GM18861 (cell line): ENCODE data around the gene HOXC9.

Source experiments
- ATAC-seq: cut with Tn5 transposase; IDR thresholded peaks from one replicate; pipeline ENCODE4 v1.9.1; 2021; ENCODE audit not compliant: unreplicated experiment

Gene HOXC9

DNA sequence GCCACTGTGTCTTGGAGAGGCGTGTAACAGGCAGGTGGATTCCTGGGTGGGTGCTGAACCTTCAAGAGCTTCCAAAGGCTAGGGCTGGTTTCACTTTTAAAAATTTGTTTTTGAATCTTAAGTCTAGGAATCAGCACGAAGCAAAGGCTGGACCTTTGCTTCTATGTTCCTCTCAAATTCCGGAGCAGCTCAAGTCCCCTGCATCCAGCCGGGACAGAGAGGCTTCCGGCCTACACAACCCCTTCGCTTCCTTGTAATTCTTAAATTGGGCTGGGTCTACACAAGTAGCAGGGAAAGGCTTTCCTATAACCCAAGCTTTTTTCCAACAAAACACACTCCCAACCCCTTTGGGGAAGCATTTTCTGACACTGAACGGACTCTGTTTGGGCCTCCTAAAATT, 37.0 kb upstream of the HOXC9 start:
- ATAC-seq: no peak

DNA sequence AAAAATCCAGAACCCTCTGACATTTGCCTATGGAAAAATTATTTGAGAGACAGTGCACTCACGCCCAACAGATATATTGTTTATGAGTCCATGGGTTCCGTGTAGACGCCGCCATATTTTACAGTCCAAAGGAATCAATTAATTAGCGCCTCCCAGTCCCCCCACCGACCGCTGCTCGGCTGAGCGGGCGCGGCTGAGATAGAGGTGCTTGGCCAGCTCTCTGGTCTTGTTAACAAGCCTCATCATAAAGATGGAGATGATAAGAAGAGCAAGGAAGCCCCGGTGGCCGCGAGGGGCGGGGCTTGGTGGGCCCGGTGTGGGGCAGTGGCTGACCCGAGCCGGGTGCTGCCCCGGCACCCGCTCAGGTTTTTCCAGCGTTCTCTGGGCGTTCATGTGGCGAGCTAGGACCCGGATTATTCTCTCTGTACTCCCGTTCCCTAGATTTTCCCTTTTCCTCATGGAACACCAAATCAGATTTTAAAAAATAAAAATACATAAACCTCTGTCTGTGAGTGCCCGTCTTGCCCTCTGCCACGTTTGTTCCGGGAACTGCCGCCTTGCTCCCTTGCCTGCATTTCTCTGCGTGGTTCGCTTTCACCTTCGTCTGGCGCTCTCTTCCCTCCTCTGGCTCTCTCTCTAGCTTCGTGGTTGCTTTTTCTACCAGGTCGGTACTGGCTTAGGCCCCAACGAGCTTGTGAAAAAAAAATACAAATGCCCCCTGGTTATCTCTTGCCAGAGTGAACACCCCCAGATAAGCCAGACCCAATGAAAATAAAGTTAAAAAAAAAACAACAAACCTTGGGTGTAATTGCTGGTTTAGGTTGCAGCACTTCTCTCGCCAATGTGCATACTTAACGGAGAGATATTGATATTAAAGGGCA, 36.3 kb upstream of the HOXC9 start:
- ATAC-seq: no peak

DNA sequence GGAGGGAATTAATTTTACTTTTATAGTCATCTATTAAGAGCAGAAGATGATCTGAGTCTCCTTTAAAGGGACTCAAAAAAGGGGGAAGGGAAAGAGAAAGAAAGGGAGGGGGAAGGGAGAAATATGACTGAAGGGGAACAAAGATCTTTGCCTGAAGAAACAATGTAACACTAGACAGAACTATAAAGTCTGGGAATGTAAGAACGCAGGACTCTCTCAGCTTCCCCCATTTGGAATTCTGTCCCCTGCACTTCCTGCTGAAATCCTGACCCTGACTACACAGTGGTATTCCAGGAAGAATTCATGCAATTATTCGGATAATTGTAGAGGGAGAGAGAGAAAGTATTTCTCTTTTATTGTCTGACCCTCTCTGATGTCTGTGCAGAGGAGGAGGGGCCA, 35.6 kb upstream of the HOXC9 start:
- ATAC-seq: no peak

DNA sequence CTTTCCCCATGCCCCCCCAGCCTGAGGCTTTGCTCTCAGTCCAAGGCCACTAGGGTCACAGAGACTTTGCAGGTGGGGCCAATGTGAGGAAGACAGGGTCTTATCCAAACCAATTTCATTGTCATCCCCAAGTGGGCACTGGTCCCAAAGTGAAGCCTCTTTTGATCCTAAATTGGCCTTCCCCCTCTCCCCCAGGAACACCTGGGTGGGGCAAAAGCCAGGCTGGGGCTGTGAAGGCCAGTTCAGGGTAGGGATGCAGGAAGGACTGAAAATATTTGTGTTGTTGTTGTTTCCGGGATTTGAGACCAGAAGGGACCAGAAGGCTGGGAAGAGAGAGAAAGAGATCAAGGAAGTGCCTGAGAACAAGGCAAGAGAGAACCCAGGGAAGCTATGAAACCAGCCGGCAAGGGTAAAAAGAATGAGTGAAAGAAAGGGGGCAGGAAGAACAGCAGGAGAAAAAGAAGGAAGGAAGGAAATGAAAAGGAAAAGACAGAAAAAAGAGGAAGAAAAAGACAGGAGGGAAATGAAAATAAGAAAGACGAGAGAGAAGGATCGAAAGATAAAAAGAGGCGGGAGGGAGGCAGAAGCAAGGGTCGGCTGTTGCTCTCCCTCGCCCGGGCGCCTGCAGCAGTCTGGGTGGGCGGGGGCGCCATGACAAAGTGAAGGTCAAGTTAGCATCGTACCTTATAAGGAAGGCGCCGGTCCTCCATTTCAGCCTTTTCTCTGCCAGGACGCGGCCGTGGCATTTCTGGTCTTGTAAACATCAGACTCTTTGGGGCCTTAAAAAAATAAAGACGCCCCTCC, 34.5 kb upstream of the HOXC9 start:
- ATAC-seq: no peak

DNA sequence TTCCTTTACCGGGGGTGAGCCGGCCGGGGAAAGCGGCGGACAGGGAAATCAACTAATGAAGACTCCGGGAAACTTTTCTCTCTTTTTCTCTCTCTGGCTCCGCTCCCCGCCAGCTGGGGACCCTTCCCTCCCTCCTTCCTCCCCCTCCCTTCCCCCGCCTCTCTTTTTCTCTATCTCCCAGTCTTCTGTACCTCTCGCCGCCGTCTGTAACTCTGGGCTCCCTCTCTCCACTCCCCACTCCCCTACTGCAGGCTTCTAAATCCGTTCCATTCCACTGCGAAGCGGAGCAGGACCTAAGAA, 33.9 kb upstream of the HOXC9 start:
- ATAC-seq: no peak

DNA sequence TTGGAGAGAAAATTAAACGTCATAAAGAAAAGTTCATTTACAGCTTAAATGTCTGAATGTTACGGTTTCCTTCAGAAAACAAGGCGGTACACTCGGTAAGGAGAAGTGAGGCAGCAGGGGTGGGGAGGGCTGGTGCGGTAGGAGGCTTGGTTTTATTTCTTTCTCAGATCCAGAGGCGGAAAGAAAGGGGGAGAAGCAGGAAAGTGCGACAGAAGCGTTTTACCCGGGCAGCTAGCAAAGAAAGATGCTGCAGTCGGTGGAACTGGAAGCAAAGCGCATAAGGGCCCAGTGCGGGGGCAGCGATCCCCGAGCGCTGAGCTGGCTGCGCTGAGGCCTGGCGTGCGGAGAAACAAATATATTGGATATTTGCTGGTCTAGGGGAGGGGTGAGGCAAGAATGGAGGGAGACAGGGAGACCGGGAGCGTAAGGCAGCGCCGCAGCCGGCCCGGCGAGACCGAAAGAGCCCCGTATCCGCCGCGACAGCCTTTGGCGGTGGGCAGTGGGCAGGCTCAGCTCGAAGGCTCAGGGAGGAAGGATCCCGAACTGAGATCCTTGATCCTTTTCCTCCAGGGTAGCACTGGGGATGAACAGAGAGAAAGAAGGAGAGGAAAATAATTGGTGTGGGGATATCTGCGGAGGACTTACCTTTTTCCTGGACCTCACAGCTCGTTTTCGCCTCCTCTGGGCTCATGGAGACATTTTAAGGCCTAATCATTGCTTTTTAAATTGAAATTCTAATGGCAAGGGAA, 33.4 kb upstream of the HOXC9 start:
- no peak for ATAC-seq

DNA sequence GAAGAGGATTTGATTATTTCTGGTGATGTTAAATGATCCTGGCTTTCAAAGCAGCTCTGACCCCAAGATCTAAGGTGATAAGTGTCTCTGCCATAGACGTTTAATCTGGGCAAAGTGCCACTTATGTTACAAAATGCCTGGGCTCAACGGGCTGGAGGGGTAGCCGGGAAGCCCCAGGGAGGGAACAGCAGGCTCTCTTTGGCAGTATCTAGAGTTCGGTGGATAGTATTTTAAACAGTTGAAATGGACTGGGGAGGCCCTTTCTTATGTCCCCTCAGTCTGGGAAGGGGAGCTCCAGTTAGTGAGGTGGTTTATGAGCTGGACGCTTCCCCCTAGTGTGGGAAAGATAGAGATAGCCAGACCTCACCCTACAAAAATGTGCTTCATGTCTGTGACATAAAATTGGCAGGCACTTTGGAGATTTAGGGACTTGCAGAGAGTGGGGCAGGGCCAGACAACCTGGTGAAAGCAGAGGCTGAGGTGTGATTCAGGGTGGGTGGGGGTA, 32.5 kb upstream of the HOXC9 start:
- no peak for ATAC-seq

DNA sequence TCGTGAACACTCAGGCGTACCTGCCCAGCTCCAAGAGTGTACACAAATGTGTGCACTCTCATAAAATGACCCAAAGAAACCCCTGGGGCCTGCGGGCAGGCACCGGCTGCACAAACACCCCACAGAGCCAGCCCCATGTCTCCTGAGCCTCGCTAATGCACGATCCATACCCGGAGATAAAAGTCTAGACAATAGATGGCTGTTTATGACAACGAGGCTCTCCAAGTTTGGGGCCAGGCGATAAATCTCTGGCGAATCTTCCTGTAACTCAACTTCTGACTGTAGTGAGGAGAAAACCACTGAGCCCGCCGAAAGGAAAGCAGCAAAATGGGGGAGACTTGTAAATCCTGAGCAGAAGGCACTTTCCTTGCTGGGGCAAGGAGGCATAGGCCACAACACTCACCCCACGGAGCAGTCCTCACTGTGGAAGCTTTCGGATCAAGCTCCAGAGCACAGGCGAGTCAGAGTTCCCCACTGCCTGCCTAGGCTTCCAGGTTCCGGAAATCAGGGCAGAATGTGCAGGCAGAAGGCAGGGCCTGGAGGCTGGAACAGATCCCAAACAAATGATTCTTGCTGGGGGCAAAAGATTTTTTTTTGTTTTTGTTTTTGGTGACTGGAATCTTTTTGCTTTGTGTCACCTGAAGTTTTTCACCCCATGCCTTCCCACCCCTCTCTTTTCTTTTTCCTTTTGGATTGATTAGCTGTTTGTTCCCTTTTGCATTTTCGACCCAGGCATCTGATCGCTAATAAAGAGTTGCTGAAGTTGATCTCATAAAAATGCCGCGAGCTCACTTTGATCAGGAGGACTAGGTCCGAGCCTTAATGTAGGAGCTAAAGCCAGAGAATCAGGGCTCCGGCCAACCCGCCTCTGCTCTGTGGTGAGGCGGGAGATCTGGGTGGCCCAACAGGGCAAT, 31.5 kb upstream of the HOXC9 start:
- ATAC-seq: no peak

DNA sequence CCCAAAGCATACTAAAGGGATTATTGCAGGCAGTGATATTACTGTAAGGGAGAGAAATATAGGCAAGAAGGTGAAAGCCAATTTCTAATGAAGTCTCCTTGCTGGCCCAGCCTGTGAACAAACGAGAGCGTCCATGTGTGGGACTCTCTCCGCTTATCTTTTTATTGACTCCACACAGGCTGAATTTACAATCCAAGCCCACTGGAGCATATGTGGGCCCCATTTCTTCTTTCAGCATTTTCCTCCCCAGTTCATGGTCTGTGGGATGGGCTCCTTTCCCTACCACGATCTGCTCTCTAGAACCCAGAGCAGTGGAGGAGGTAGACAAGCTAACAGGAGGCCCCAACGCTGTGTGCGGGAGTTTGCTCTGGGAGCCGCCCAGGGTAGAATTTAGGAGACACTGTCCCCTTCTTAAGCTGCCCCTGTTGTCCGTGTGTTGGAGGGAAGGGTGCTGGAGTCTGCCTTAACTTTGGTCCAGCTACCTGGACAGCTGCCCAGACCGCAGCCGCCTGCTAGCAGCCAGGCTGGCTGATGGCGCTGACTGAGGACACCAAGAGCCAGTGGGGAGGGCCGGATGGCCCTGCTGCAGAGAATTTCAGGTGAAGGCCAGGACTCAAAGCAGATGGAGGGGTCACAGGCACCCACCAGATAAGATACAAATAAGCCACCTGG, 30.2 kb upstream of the HOXC9 start:
- ATAC-seq: no peak

DNA sequence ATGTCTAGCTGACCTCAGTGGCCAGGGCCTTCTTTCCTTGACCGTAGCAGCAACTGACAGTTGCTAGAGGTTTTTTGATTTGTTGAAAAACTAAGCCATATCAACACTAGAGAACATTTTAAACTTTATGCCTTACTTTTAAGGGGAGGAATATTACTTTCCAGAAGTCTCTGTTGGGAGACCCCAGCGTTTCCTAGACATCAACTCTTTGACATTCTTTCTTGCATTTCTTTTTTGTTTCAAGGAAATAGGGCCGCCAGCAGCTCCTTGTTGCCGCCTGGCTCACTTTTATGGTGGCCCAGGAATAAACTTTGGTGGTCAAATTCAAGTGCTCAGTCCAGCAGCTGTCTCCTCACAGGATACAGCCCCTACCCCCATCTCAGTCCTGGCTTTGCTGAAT, 29.5 kb upstream of the HOXC9 start:
- ATAC-seq: no peak

DNA sequence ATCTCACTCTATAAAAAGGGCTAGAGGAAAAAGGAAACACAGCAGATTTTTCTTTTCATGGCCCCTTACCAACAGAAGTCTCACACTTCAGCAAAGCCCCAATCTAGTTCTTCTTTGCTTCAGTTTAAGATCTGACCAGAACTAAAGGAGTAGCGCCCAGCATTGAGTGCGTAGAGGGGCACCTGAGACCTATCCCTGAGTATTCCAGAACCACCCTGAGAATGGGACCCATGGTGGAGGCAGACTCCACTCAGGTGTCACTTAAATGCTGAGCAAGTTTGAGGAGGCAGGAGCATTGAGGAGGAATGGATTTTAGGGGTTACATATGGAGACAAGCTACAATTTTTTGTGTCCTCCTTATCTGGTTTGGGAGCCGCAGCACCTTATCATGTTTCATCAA, 28.8 kb upstream of the HOXC9 start:
- ATAC-seq: no peak

DNA sequence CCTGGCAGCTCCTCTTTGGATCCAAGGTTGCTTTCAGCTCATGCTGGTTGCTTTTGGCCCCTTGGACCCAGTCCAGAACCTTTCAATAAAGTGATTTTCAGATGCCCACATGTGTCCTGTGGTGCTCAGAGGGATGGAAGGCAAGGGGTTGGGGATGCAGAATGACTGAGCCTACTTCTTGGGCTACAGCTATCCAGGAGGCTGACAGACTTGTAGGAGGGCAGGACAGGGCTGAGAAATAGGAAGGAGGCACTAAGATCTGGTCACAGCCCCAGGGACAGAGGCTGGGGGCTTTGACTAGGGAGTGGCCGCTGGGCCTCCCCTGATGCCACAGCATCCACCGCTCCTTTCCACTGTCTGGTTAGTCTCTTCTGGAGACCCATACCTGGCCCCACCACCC, 28.3 kb upstream of the HOXC9 start:
- no peak for ATAC-seq

DNA sequence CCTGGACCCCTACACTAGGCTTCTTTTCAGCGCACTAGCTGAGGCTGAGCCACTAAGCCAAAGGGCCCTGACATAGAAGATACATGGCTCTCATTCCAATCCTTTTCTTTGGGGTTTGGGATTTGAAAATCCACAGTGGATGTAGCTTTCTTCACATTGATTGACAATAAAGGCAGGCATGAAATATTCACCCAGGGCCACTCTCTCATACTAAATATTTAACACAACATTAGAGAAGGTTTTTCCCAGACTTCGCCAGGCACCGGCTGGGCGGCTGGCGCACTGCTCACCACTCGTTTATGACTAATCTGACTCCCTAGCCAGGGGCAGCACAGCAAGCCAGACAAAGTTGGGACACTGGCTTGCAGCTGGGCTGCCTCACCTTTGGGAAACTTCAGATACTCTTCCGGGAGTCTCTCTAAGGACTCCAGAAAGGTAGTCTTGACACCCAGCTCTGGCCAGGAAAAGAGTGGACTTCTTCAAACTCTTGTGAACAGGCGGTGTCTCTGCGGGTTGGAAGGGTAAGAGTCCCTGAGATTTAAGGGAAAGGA, 27.7 kb upstream of the HOXC9 start:
- ATAC-seq: no peak

DNA sequence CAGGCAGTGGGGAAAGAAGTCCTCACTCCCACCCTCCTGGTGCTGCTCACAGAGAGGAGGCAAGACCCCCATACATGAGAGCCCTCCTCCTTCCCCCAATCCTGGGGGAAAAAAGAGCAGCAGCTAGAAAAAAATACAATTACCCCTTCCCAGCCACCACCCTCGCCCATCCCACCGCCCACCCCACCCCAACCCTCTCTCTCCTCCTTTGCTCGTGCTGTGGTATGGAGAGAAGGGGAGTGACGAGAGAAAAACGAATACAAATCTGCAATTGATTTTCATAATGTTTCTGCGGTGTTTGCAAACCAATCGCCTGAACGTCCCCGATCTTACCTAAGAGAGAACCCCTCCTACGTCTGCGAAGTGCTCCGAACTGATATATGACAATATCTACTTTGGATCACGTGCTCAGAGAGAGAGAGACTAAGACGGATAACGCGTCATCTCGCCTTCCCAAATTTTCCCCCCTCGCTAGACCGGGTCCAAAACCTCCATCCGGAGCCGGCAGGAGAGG, 27.2 kb upstream of the HOXC9 start, which contains the start of gene HOXC11:
Gene HOXC11, plus strand, starts transcription at position 405 of the 514 bp plus-strand sequence. CDS start 116 bp downstream, outside the sequence.
- ATAC-seq: no peak

DNA sequence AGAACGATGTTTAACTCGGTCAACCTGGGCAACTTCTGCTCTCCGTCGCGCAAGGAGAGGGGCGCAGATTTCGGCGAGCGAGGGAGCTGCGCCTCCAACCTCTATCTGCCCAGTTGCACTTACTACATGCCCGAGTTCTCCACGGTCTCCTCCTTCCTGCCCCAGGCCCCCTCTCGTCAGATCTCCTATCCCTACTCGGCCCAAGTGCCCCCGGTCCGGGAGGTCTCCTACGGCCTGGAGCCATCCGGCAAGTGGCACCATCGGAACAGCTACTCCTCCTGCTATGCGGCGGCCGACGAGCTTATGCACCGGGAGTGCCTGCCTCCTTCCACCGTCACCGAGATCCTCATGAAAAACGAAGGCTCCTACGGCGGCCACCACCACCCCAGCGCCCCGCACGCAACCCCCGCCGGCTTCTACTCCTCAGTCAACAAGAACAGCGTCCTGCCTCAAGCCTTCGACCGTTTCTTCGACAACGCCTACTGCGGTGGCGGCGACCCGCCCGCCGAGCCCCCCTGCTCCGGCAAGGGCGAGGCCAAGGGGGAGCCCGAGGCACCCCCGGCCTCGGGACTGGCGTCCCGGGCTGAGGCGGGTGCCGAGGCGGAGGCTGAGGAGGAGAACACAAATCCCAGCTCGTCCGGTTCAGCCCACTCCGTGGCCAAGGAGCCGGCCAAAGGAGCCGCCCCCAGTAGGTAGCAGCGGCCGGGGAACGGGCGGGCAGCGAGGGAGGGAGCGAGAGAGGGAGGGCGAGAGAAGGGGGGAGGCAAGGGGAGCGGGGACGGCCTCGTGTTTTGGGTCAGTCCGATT, 26.5 kb upstream of the HOXC9 start:
- no peak for ATAC-seq

DNA sequence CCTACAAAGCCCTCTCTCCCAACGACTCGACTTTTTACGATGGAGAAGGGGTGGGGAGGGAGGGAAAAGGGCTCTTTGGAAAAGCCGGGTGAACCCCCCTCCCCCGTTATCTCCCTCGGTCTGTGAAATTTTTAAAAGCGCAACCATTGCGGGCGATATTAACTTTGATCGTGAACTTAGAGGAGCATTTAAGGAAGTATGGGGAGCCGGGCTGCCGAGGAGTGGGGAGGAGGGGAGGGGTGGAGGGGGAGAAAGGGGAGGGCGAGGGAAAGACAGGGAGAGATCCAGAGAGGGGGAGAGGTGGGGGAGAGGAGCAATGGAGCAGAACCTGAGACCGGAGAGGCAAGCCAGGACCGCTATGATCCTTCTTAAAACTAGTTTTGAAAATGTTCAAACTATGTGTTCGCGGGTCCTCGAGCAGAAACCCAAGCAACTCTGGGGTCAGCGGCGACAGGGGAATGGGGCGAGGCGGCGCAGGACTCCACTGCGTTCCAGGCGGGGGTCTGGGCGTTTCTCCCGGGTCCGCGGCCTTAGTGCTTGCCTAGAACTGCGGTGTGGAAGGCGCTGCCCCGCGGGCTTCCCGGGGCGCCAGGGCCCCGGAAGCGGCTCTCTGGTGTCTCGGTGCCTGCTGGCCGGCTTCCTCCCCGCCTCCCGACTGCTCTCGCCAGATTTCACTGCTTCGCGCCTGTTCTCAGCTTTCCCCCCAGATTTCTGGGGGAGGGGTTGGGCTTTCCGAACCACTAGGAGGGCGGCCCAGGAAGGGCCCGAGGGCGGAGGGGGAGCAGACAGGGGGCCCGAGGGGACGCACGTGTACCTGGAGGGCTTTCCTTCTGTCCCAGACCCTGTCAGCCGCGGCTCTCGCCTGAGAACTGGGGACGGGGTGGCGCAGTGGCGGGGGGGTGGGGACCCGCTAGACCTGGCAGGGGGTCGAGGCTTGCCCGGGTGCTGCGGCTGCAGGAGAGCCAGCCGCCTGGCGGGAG, 25.6 kb upstream of the HOXC9 start, which contains the start of gene HOTAIR:
Gene HOTAIR, minus strand, starts transcription at position 871 of the 980 bp plus-strand sequence.
- ATAC-seq: no peak

DNA sequence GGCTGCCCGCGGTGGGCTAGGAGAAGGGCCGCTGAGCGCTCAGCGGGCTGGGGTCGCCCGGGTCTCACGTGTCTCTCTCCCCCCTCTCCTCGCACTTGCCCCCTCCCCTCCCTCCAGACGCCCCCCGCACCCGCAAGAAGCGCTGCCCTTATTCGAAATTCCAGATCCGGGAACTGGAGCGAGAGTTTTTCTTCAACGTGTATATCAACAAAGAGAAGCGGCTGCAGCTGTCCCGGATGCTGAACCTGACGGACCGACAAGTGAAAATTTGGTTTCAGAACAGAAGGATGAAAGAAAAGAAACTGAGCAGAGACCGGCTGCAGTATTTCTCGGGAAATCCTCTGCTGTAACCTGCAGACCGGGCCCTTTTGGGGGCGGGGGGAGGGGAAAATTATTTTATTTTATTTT, 24.9 kb upstream of the HOXC9 start:
- ATAC-seq: no peak
